Measurements from ENCODE around the gene PCDHA10.

PCDHA10 gene

DNA sequence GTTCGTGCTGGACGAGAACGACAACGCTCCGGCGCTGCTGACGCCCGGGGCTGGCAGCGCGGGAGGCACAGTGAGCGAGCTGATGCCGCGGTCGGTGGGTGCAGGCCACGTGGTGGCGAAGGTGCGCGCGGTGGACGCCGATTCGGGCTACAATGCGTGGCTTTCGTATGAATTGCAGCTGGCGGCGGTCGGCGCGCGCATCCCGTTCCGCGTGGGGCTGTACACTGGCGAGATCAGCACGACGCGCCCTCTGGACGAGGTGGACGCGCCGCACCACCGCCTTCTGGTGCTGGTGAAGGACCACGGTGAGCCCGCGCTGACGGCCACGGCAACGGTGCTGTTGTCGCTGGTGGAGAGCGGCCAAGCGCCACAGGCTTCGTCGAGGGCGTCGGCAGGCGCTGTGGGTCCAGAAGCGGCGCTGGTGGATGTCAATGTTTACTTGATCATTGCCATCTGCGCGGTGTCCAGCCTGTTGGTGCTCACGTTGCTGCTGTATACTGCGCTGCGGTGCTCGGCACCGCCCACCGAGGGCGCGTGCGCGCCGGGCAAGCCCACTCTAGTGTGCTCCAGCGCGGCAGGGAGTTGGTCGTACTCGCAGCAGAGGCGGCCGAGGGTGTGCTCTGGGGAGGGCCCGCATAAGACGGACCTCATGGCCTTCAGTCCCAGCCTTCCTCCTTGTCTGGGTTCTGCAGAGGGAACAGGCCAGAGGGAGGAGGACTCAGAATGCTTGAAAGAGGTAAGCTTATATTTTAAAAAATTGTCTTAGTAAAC lies 28.4 kb downstream of the PCDHA10 start:
- FAIRE-seq = no peak

DNA sequence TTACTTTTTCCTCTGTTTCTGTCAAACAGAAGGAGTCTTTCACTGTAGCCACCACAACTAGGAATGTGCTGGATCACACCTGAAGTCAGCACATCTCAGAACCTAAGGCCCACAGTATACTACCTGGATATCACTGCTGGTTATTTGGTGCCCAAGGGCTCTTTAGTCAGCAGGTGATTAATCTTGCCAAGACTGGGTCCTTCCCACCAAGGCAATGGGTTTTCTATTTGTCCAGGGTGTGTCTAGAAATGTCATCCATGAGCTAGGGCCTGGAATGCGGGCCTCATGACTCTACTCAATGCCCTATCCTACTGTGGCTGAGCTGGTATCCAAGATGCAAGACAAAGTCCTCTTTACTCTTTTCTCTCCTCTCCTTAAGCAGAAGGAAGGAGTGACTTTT lies 60.6 kb downstream of the PCDHA10 start:
- FAIRE-seq = no peak

Data from TTC549 (cell line).